ENCODE measurements around the gene PRKN. TPM values are rescaled to one million over a fixed set of nuclear protein-coding genes. Genes with fewer than 3 reads are reported as not detected.

Gene PRKN
- total RNA-seq, 4 donors from 2014 or later: 4.5 to 12.3 (median 9.0) TPM

DNA sequence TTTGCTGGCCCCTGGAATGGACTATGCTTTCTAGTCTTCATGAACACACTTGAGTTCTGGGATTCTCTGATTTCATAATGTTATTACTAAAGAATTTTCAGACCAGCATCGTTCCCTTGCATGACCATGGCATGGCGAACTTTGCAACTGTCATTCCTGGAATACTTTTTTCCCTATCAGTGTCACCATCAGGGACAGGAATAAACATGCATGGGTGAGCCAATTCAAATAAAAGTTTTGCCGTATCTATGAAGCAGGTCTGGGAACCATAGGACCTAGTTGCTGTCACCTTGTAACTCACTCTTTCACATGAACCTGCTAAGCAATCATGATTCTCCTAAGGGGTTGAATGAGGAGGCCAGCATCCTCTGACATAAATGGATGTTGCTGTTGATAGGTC is 1385.5 kb downstream of the PRKN start:
- H3K9me3 ChIP-seq: no peaks in the 10 kb centered on the region
- WGBS, 2 donors (ENCODE audit: low coverage in 1 of 2): 70 to 79% methylated on average over 2 to 3 of the region's 3 CpGs
- TF ChIP-seq, protein P1, sequence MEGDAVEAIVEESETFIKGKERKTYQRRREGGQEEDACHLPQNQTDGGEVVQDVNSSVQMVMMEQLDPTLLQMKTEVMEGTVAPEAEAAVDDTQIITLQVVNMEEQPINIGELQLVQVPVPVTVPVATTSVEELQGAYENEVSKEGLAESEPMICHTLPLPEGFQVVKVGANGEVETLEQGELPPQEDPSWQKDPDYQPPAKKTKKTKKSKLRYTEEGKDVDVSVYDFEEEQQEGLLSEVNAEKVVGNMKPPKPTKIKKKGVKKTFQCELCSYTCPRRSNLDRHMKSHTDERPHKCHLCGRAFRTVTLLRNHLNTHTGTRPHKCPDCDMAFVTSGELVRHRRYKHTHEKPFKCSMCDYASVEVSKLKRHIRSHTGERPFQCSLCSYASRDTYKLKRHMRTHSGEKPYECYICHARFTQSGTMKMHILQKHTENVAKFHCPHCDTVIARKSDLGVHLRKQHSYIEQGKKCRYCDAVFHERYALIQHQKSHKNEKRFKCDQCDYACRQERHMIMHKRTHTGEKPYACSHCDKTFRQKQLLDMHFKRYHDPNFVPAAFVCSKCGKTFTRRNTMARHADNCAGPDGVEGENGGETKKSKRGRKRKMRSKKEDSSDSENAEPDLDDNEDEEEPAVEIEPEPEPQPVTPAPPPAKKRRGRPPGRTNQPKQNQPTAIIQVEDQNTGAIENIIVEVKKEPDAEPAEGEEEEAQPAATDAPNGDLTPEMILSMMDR (IDR thresholded peaks at IDR 0.05): no peak
- no peak for TF ChIP-seq POLR2AphosphoS5 (IDR thresholded peaks at IDR 0.05)
- TF ChIP-seq POLR2A (IDR thresholded peaks at IDR 0.05): no peak
- no peak for TF ChIP-seq EP300 (IDR thresholded peaks at IDR 0.05; ENCODE audit: low read depth)
- H3K4me3 ChIP-seq: no peak overlapping the region
- no peaks in the 10 kb centered on the region for H3K4me1 ChIP-seq
- intact Hi-C loops (cut with DNase I; ENCODE audit: low total_unique reads): no loop called here
- no peaks in the 10 kb centered on the region for H3K27me3 ChIP-seq
- DNase-seq: no peak
- H3K36me3 ChIP-seq: no peaks in the 10 kb centered on the region
- in situ Hi-C loops (cut with MboI; ENCODE audit: low pct_ligation_motif_present in 1 of 4, low pct_unique_long_range_greater_than_20kb in 1 of 4, low sequenced_read_pairs in 3 of 4): no loop called here
- no peak overlapping the region for H3K27ac ChIP-seq

DNA sequence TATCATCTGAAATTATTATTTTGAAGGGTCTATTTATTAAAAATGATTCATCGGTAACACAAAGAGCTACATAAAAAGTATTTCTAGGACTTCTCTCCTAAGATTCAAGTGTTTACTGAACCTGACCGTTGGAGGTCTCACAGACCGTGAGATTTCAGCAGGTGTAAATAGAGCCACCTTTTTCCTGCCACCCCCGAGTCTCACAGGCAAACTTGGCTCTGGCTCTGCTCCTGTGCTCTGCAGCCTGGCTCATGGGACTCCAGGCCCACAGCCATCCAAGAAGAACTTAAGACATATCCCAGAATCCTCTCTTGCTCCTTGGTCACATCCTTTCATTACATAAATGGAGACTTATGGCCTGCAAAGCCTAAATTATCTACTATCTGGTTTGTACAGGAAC is 1385.9 kb downstream of the PRKN start:
- no peak for TF ChIP-seq EP300 (IDR thresholded peaks at IDR 0.05; ENCODE audit: low read depth)
- TF ChIP-seq, protein P1 (IDR thresholded peaks at IDR 0.05): no peak
- TF ChIP-seq POLR2A (IDR thresholded peaks at IDR 0.05): no peak
- no peak for TF ChIP-seq POLR2AphosphoS5 (IDR thresholded peaks at IDR 0.05)
- Histone ChIP-seq H3K4me1 (no peaks in the 10 kb centered on the region), H3K4me3 (no peak overlapping the region), H3K36me3 (no peaks in the 10 kb centered on the region), H3K9me3 (no peaks in the 10 kb centered on the region), H3K27ac (no peak overlapping the region), H3K27me3 (no peaks in the 10 kb centered on the region)
- WGBS, 2 donors (ENCODE audit: low coverage in 1 of 2): 83 to 88% methylated on average over 4 of the region's 4 CpGs
- DNase-seq: no peak
- in situ Hi-C loops (cut with MboI; ENCODE audit: low pct_ligation_motif_present in 1 of 4, low pct_unique_long_range_greater_than_20kb in 1 of 4, low sequenced_read_pairs in 3 of 4): no loop called here
- intact Hi-C loops (cut with DNase I; ENCODE audit: low total_unique reads): no loop called here

DNA sequence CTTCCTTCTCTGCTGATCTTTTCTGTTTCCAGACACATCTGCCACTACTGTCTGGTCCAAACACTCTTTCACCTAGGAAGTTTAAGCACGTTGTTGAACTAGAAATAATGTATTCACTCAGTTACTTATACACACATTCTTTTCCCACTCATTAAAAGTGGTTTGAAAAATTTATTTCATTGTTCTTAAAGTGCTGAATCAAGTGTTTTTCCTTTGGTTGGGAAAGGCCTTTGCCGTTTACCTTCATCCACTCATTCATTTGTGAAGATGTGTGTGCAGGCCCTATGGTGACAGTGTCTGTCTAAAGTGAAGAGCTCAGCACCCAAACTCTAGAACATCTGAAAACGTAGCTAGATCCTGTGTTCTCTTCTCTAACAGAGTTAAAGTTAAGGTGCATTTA is 1389.6 kb downstream of the PRKN start:
- Histone ChIP-seq H3K9me3 (no peaks in the 10 kb centered on the region), H3K4me3 (no peak overlapping the region), H3K4me1 (no peaks in the 10 kb centered on the region), H3K27me3 (no peaks in the 10 kb centered on the region), H3K36me3 (no peaks in the 10 kb centered on the region), H3K27ac (no peak overlapping the region)
- intact Hi-C loops (cut with DNase I; ENCODE audit: low total_unique reads) (no loop called here), in situ Hi-C loops (cut with MboI; ENCODE audit: low pct_ligation_motif_present in 1 of 4, low pct_unique_long_range_greater_than_20kb in 1 of 4, low sequenced_read_pairs in 3 of 4) (no loop called here)
- TF ChIP-seq, protein P1 (IDR thresholded peaks at IDR 0.05): no peak
- TF ChIP-seq EP300 (IDR thresholded peaks at IDR 0.05; ENCODE audit: low read depth) (no peak), POLR2AphosphoS5 (IDR thresholded peaks at IDR 0.05) (no peak)
- WGBS, 2 donors (ENCODE audit: low coverage in 1 of 2): 58 to 79% methylated on average over 2 to 3 of the region's 3 CpGs
- DNase-seq: no peak

DNA sequence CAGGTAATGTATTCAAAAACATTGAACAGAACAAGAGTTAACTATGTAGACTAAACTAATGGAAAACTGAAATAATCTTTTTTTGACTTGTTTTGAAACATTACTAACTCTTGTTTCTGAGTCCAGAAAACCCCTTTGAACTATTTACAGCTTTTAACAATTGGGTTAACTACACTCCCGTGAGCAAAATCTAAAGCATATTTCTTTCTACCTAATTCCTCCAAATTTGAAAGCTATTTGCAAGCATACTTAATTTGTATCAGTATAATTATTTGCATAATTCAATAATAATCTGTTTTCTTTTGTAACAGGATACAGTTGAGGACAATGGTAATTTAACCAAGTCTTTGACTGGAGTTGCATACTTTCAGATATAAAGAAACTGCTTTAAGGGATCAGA is 1391.1 kb downstream of the PRKN start:
- no peaks in the 10 kb centered on the region for H3K27me3 ChIP-seq
- TF ChIP-seq POLR2AphosphoS5 (IDR thresholded peaks at IDR 0.05): no peak
- no peak for TF ChIP-seq EP300 (IDR thresholded peaks at IDR 0.05; ENCODE audit: low read depth)
- TF ChIP-seq, protein P1 (IDR thresholded peaks at IDR 0.05): no peak
- TF ChIP-seq POLR2A (IDR thresholded peaks at IDR 0.05): no peak
- DNase-seq: no peak
- 91 to 93% methylated on average over 1 of the region's 1 CpG for WGBS, 2 donors (ENCODE audit: low coverage in 1 of 2)
- no peaks in the 10 kb centered on the region for H3K4me1 ChIP-seq
- H3K4me3 ChIP-seq: no peak overlapping the region
- no peak overlapping the region for H3K27ac ChIP-seq
- H3K36me3 ChIP-seq: no peaks in the 10 kb centered on the region
- H3K9me3 ChIP-seq: no peaks in the 10 kb centered on the region
- in situ Hi-C loops (cut with MboI; ENCODE audit: low pct_ligation_motif_present in 1 of 4, low pct_unique_long_range_greater_than_20kb in 1 of 4, low sequenced_read_pairs in 3 of 4): no loop called here
- intact Hi-C loops (cut with DNase I; ENCODE audit: low total_unique reads): no loop called here
